WTC11 (cell line): ENCODE data around the gene GALNT17.

Experiments
- ELF4 ChIP-seq: sonication (generic); formaldehyde crosslinking; IDR thresholded peaks from 2 replicates; pipeline ENCODE4 v1.8.1; 2022; ENCODE audit warnings: low read depth, mild to moderate bottlenecking, moderate library complexity, missing genetic modification reagents
- NFE2L1 ChIP-seq: sonication (generic); formaldehyde crosslinking; IDR thresholded peaks from 2 replicates; pipeline ENCODE4 v1.8.1; 2023; ENCODE audit warnings: missing genetic modification reagents
- USF1 ChIP-seq: sonication (generic); formaldehyde crosslinking; IDR thresholded peaks from 2 replicates; pipeline ENCODE4 v1.8.0; 2022; ENCODE audit warnings: mild to moderate bottlenecking, missing genetic modification reagents
- TF ChIP-seq, protein P1 (sequence below): fragments of 200-600 bp; IDR thresholded peaks from 2 replicates; pipeline ENCODE4 v1.8.0; 2022; ENCODE audit warnings: antibody characterized with exemption
- TF ChIP-seq, protein P2 (sequence below): sonication (generic); formaldehyde crosslinking; IDR thresholded peaks from 2 replicates; pipeline ENCODE4 v1.8.0; 2022; ENCODE audit warnings: mild to moderate bottlenecking, missing genetic modification reagents

- no peak for TF ChIP-seq USF1 (CRISPR knock-in tag)
- TF ChIP-seq NFE2L1 (CRISPR knock-in tag): no peak
- TF ChIP-seq, protein P1, sequence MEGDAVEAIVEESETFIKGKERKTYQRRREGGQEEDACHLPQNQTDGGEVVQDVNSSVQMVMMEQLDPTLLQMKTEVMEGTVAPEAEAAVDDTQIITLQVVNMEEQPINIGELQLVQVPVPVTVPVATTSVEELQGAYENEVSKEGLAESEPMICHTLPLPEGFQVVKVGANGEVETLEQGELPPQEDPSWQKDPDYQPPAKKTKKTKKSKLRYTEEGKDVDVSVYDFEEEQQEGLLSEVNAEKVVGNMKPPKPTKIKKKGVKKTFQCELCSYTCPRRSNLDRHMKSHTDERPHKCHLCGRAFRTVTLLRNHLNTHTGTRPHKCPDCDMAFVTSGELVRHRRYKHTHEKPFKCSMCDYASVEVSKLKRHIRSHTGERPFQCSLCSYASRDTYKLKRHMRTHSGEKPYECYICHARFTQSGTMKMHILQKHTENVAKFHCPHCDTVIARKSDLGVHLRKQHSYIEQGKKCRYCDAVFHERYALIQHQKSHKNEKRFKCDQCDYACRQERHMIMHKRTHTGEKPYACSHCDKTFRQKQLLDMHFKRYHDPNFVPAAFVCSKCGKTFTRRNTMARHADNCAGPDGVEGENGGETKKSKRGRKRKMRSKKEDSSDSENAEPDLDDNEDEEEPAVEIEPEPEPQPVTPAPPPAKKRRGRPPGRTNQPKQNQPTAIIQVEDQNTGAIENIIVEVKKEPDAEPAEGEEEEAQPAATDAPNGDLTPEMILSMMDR: no peak
- TF ChIP-seq, protein P2, sequence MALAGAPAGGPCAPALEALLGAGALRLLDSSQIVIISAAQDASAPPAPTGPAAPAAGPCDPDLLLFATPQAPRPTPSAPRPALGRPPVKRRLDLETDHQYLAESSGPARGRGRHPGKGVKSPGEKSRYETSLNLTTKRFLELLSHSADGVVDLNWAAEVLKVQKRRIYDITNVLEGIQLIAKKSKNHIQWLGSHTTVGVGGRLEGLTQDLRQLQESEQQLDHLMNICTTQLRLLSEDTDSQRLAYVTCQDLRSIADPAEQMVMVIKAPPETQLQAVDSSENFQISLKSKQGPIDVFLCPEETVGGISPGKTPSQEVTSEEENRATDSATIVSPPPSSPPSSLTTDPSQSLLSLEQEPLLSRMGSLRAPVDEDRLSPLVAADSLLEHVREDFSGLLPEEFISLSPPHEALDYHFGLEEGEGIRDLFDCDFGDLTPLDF (CRISPR knock-in tag): no peak
- no peak for TF ChIP-seq ELF4 (CRISPR knock-in tag)
These were observed 394.2 kb downstream of the GALNT17 start for GRCh38 chr7:71526106-71526505.
